Measurements from ENCODE around the gene PRRT4.

The PRRT4 gene

GRCh38 chr7:128394904-128395496 lies 33.5 kb upstream of the PRRT4 start:
- no peak for DNase-seq

GRCh38 chr7:128393526-128394330 lies 32.2 kb upstream of the PRRT4 start:
- no peak for DNase-seq

GRCh38 chr7:128392446-128393327 lies 31.2 kb upstream of the PRRT4 start:
- DNase-seq, result no peak

GRCh38 chr7:128391805-128392204 lies 30.3 kb upstream of the PRRT4 start:
- DNase-seq, result no peak

GRCh38 chr7:128390871-128391565 lies 29.5 kb upstream of the PRRT4 start:
- no peak for DNase-seq

GRCh38 chr7:128389618-128390329 lies 28.3 kb upstream of the PRRT4 start:
- no peak for DNase-seq

- DNase-seq, result no peak
Observed at GRCh38 chr7:128389085-128389617, 27.7 kb upstream of the PRRT4 start.

- no peak for DNase-seq
Observed at GRCh38 chr7:128388145-128388485, 26.6 kb upstream of the PRRT4 start.

- peak; percentile 92 for DNase-seq
Observed at GRCh38 chr7:128387216-128388144, 26.0 kb upstream of the PRRT4 start.

- no peak for DNase-seq
Observed at GRCh38 chr7:128385988-128386925, 24.8 kb upstream of the PRRT4 start.

GRCh38 chr7:128384726-128385125 lies 23.2 kb upstream of the PRRT4 start:
- no peak for DNase-seq

GRCh38 chr7:128383776-128384175 lies 22.3 kb upstream of the PRRT4 start:
- no peak for DNase-seq

- no peak for DNase-seq
Observed at GRCh38 chr7:128381161-128381821, 19.8 kb upstream of the PRRT4 start.

GRCh38 chr7:128380483-128381106 lies 19.1 kb upstream of the PRRT4 start:
- DNase-seq, result no peak

GRCh38 chr7:128379900-128380479 lies 18.5 kb upstream of the PRRT4 start:
- no peak for DNase-seq

- no peak for DNase-seq
Observed at GRCh38 chr7:128378637-128379036, 17.1 kb upstream of the PRRT4 start.

GRCh38 chr7:128376077-128376476 lies 14.6 kb upstream of the PRRT4 start:
- no peak for DNase-seq

- DNase-seq, result no peak
Observed at GRCh38 chr7:128374041-128374440, 12.6 kb upstream of the PRRT4 start.
